Tibial artery (tissue), 4 donors: ENCODE measurements around the gene SLC9A5.

Source experiments
- DNase-seq, 2 donors: peaks; one replicate each; pipeline ENCODE4 v3.0.0-alpha.2; 2019
- H3K27ac ChIP-seq, 2 donors: fragments of 200-600 bp; sonication (generic) in 1 of 2; 1 replicate in 1 of 2; 2 replicates in 1 of 2; pipeline ENCODE4 v1.5.1; 2018 to 2019; ENCODE audit warnings: mild to moderate bottlenecking in 1 of 2
- H3K27me3 ChIP-seq, 2 donors: fragments of 200-600 bp; sonication (generic) in 1 of 2; one replicate each; pipeline versions ENCODE4 v1.5.1 to v1.6.0; 2016 to 2019
- H3K36me3 ChIP-seq, 3 donors: fragments of 200-600 bp; sonication (generic) in 2 of 3; one replicate each; pipeline ENCODE4 v1.5.1; 2016 to 2019; ENCODE audit warnings: mild to moderate bottlenecking in 2 of 3
- H3K4me1 ChIP-seq, 4 donors: fragments of 200-600 bp; sonication (generic) in 2 of 4; 1 replicate in 3 of 4; 2 replicates in 1 of 4; pipeline ENCODE4 v1.5.1; 2016 to 2019
- H3K4me3 ChIP-seq, 2 donors: fragments of 200-600 bp; sonication (generic) in 1 of 2; 1 replicate in 1 of 2; 2 replicates in 1 of 2; pipeline ENCODE4 v1.5.1; 2018 to 2019; ENCODE audit warnings: mild to moderate bottlenecking in 2 of 2
- H3K9me3 ChIP-seq, 3 donors: fragments of 200-600 bp; sonication (generic) in 1 of 3; one replicate each; pipeline ENCODE4 v1.5.1; 2016 to 2019
- intact Hi-C: fragments of 100-400 bp; cut with DNase I; formaldehyde crosslinking; loops from one replicate; pipeline ENCODE4 v1.15.0; 2023; ENCODE audit warnings: low total_unique reads
- TF ChIP-seq, protein P1 (sequence below), 2 experiments: fragments of 200-600 bp in 1 of 2; fragments of 450-650 bp in 1 of 2; IDR thresholded peaks; one replicate each; pipeline ENCODE4 v1.5.1; 2017 to 2019; ENCODE audit warnings: antibody characterized with exemption in 2 of 2, mild to moderate bottlenecking in 1 of 2, moderate library complexity in 1 of 2

Gene SLC9A5

DNA sequence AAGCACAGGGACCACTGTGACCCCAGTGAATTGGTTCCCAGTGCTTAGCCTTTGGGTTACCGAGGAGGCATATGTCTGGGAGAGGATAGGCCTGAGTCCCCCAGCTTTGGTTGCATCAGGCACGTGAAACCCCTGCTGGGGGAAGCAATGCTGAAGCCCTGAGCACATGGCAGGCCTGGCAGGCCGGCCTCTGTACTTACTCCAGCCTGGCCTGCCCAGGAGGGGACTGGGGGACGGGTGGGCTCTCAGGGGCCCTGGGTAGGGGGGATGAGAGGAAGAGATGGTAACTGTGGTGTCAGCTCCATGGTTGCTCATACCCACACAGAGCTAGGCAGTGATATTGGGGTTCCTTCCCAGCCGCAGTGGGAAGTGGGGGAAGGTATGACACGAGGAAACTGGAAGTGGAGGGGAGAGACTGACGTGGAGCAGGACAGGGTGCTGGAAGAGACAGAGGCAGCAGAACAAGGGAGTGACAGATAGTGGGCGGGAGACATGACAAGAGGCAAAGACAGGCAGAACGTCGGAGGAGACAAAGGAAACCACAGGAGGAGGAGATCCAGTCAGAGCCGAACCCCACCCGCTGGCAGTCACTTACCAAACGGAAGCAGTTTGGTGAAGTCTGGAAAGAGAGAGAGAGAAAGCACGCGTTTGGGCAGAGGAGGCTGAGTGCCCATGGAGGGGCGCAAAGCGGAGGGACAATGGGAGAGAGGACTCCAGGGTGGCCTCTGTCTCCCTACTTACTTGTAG, 12.8 kb upstream of the SLC9A5 start:
- TF ChIP-seq, protein P1, sequence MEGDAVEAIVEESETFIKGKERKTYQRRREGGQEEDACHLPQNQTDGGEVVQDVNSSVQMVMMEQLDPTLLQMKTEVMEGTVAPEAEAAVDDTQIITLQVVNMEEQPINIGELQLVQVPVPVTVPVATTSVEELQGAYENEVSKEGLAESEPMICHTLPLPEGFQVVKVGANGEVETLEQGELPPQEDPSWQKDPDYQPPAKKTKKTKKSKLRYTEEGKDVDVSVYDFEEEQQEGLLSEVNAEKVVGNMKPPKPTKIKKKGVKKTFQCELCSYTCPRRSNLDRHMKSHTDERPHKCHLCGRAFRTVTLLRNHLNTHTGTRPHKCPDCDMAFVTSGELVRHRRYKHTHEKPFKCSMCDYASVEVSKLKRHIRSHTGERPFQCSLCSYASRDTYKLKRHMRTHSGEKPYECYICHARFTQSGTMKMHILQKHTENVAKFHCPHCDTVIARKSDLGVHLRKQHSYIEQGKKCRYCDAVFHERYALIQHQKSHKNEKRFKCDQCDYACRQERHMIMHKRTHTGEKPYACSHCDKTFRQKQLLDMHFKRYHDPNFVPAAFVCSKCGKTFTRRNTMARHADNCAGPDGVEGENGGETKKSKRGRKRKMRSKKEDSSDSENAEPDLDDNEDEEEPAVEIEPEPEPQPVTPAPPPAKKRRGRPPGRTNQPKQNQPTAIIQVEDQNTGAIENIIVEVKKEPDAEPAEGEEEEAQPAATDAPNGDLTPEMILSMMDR (IDR thresholded peaks at IDR 0.05), result no peak
- H3K27me3 ChIP-seq, result no peaks in the 10 kb centered on the region
- H3K36me3 ChIP-seq, result peaks cover 14 to 75% (median 68%) of the 10 kb centered on the region in 3 donors
- intact Hi-C loops, result no loop called here
- no peak overlapping the region for H3K4me3 ChIP-seq
- H3K4me1 ChIP-seq, result peaks cover 0 to 12% (median 9%) of the 10 kb centered on the region in 4 donors
- no peak overlapping the region for H3K27ac ChIP-seq
- DNase-seq, result no peak
- no peaks in the 10 kb centered on the region for H3K9me3 ChIP-seq

DNA sequence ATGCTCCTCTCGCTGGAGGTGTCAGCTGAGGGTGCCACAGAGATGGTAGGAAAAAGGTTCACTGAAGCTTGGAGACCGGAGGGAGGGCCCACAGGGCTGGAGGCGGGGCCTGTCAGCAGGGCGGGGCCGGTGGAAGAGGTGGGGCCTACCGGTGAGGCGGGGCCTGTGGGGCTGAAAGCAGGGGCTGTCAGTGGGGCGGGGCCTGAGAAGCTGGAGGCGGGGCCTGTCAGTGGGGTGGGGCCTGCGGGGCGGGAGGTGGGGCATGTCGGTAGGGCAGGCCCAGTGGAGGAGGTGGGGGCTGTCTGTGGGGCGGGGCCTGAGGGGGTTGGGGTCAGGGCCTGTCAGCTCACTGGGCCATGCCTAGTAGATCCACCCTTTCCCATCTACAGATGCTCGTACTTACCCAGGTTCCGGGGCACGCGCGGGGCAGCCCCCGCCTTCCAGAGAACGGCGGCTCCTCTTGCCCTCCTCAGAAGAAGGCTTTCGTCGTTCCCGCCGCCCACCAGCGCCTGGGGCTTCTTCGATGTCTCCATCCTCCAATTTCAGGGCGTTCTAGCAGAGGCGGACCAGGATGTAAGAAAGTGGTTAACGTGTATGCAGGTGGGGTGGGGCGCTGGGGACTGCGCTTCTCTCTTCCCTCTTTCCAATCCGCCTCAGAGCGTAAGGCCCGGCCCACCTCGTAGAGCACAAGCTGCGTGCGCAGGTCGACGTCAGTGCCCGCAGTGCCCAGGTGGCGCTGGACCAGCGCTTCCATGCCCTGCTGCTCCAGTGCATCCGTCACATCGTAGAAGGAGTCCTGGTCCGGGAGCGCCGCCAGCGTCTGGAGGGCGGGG, 12.0 kb upstream of the SLC9A5 start:
- H3K36me3 ChIP-seq, result peaks cover 14 to 68% (median 60%) of the 10 kb centered on the region in 3 donors
- peaks cover 0 to 20% (median 16%) of the 10 kb centered on the region in 4 donors for H3K4me1 ChIP-seq
- intact Hi-C loops, result no loop called here
- peak in 1 of 2 donors; percentile 16 for DNase-seq
- TF ChIP-seq, protein P1 (IDR thresholded peaks at IDR 0.05), result no peak
- no peak overlapping the region for H3K27ac ChIP-seq
- no peak overlapping the region for H3K4me3 ChIP-seq
- H3K9me3 ChIP-seq, result no peaks in the 10 kb centered on the region
- no peaks in the 10 kb centered on the region for H3K27me3 ChIP-seq

GRCh38 chr16:67237396-67238277, 11.1 kb upstream of the SLC9A5 start:
- TF ChIP-seq, protein P1 (IDR thresholded peaks at IDR 0.05), result no peak
- intact Hi-C loops, result no loop called here
- Histone ChIP-seq H3K36me3 (peaks cover 14 to 64% (median 59%) of the 10 kb centered on the region in 3 donors), H3K4me1 (peaks cover 0 to 28% (median 20%) of the 10 kb centered on the region in 4 donors), H3K9me3 (no peaks in the 10 kb centered on the region), H3K27me3 (no peaks in the 10 kb centered on the region), H3K27ac (no peak overlapping the region), H3K4me3 (no peak overlapping the region)
- DNase-seq, result peak in 1 of 2 donors; percentile 20

GRCh38 chr16:67238278-67238575, 10.6 kb upstream of the SLC9A5 start:
- peaks cover 0 to 28% (median 20%) of the 10 kb centered on the region in 4 donors for H3K4me1 ChIP-seq
- intact Hi-C loops, result no loop called here
- no peaks in the 10 kb centered on the region for H3K9me3 ChIP-seq
- TF ChIP-seq, protein P1 (IDR thresholded peaks at IDR 0.05), result no peak
- no peak overlapping the region for H3K27ac ChIP-seq
- no peak overlapping the region for H3K4me3 ChIP-seq
- H3K36me3 ChIP-seq, result peaks cover 14 to 63% (median 54%) of the 10 kb centered on the region in 3 donors
- H3K27me3 ChIP-seq, result no peaks in the 10 kb centered on the region
- DNase-seq, result no peak

DNA sequence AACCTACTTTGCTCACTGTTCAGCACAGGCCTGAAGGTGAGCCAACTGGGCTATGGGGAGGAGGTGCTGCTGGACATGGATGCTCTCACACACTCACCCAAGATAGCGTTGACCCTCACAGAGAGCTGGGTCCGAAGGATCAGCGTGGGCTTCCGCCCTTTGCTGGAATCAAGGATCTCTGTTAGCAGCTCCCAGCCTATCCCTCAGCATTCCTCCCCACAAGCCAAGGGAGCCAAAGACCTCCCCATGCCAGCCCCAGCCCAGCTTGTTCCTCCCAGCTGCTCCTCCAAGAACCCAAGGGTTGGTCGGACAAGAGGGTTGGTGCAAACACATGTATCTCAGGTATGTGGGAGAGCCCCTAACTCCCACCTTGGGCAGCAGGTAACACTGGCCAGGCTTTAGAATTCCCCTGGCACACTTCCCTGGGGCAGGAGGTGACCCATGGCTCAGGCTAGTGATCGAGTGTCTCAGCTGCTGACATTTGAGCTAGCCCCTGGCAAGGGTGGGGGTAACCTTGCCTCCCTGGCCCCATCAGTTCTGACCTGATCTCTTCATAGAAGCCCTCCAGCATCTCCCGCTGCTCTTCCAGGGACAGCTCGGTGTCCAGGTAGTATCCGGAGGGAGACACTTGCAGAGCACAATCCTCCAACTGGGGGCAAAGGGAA, 9.8 kb upstream of the SLC9A5 start:
- Histone ChIP-seq H3K27ac (no peak overlapping the region), H3K4me3 (no peak overlapping the region), H3K9me3 (no peaks in the 10 kb centered on the region), H3K36me3 (peaks cover 14 to 56% (median 47%) of the 10 kb centered on the region in 3 donors), H3K27me3 (no peaks in the 10 kb centered on the region), H3K4me1 (peaks cover 0 to 34% (median 24%) of the 10 kb centered on the region in 4 donors)
- intact Hi-C loops, result no loop called here
- TF ChIP-seq, protein P1 (IDR thresholded peaks at IDR 0.05), result no peak
- DNase-seq, result peak in 1 of 2 donors; percentile 6
